Activated gamma-delta T cell treated with anti-CD3 and anti-CD28 coated beads, Interleukin-2, amount 50 U/mL, for 16 hours (primary cell): ENCODE measurements around the gene WWTR1.

Source experiments
- DNase-seq: peaks from one replicate; pipeline ENCODE4 v3.0.0-alpha.2; 2020; ENCODE audit warnings: low read depth

Gene WWTR1

DNA sequence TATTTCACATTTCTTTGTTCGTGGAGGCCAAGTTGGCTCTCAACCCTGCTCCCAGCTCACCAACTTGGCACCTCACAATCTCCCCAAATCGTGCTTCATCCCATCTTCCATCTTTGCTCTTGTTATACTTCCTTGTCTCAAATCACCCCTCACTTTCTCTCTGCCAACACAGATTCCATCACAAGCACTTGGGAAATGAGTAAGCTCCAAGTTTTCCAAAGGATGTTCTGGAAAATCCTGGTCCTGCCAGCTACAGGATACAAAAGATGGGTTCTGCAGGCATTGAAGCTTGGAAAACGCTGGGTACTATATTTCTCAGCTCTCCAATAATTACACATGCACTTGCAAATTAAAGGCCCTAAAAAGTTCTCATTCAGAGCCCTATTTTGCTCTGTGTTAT, 187.4 kb downstream of the WWTR1 start:
- no peak for DNase-seq

DNA sequence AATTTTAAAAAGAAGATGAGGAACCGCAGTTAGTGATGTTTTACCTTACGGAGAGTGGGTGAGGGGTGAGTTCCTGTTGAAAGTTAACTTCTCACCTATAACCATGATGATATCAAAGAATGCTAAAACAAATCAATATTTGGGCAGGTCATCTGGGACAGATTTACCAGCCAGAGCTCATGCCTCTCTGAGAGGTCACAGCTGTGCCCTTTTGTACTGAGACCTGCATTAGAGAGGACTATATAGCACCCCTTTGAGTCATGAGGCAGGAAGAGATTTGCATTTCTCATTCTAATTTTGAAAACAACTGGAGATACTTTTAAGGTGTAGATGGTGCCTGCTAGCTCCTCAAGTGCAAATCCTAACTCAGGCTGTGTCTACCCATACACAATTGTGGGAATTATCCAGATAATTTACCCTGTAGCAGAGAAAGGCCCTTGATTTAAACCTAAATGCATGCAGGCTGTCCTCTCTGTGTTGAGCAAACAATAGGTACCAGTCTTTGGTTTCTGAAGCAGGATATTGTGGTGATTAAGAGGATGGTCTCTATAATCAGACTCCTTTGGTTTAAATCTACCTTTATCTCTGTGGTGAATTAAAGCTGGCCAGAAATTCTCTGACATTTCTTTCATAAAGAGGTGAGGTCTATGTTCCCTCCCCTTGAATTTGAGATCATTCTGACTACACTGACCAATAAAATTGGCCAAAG, 189.2 kb downstream of the WWTR1 start:
- DNase-seq: no peak
